GM21360 (cell line): ENCODE results near the gene PLOD1.
"Not testable (repeated sequence)": the region's sequence is repeated elsewhere in the genome, so short reads cannot be mapped to it uniquely, and the experiment has no call there.

Experiments used
- ATAC-seq: cut with Tn5 transposase; IDR thresholded peaks from one replicate; pipeline ENCODE4 v1.9.1; 2021; ENCODE audit warnings: mild to moderate bottlenecking, moderate library complexity; ENCODE audit not compliant: unreplicated experiment

The PLOD1 gene

GRCh38 chr1:11935733-11936132, 1.2 kb downstream of the PLOD1 start:
- ATAC-seq, result not testable (repeated sequence)

- no peak for ATAC-seq
Measured at GRCh38 chr1:11938722-11939526, 4.4 kb downstream of the PLOD1 start.

- ATAC-seq, result not testable (repeated sequence)
Measured at GRCh38 chr1:11939794-11940193, 5.3 kb downstream of the PLOD1 start.

GRCh38 chr1:11940260-11940921, 5.9 kb downstream of the PLOD1 start:
- no peak for ATAC-seq

- no peak for ATAC-seq
Measured at GRCh38 chr1:11942280-11942679, 7.8 kb downstream of the PLOD1 start.

- no peak for ATAC-seq
Measured at GRCh38 chr1:11943619-11944018, 9.1 kb downstream of the PLOD1 start.

- ATAC-seq, result no peak
Measured at GRCh38 chr1:11944358-11944931, 9.9 kb downstream of the PLOD1 start.

GRCh38 chr1:11946647-11947046, 12.1 kb downstream of the PLOD1 start:
- no peak for ATAC-seq

- no peak for ATAC-seq
Measured at GRCh38 chr1:11948822-11949458, 14.4 kb downstream of the PLOD1 start.

GRCh38 chr1:11951901-11952300, 17.4 kb downstream of the PLOD1 start:
- ATAC-seq, result no peak

- ATAC-seq, result no peak
Measured at GRCh38 chr1:11952455-11953109, 18.1 kb downstream of the PLOD1 start.

- ATAC-seq, result no peak
Measured at GRCh38 chr1:11955221-11955620, 20.7 kb downstream of the PLOD1 start.

GRCh38 chr1:11957398-11957797, 22.9 kb downstream of the PLOD1 start:
- ATAC-seq, result no peak

GRCh38 chr1:11957897-11958296, 23.4 kb downstream of the PLOD1 start:
- no peak for ATAC-seq

GRCh38 chr1:11960276-11960675, 25.8 kb downstream of the PLOD1 start:
- no peak for ATAC-seq

GRCh38 chr1:11960715-11961114, 26.2 kb downstream of the PLOD1 start:
- no peak for ATAC-seq

GRCh38 chr1:11961230-11961629, 26.7 kb downstream of the PLOD1 start:
- ATAC-seq, result no peak

GRCh38 chr1:11963622-11964021, 29.1 kb downstream of the PLOD1 start:
- no peak for ATAC-seq

- ATAC-seq, result no peak
Measured at GRCh38 chr1:11964656-11965055, 30.1 kb downstream of the PLOD1 start.

GRCh38 chr1:11967028-11967547, 32.6 kb downstream of the PLOD1 start:
- no peak for ATAC-seq
